KMS-11 (cell line): ENCODE data around the gene ANKIB1.

ENCODE experiments used
- H2AFZ ChIP-seq: fragments of 200-600 bp; sonication (generic); 2 replicates; pipeline ENCODE4 v1.6.1; 2016; ENCODE audit warnings: antibody characterized with exemption, mixed run types, low read depth
- H3K27ac ChIP-seq: fragments of 200-600 bp; sonication (generic); 2 replicates; pipeline ENCODE4 v1.6.1; 2016; ENCODE audit warnings: mild to moderate bottlenecking, mixed run types
- H3K27me3 ChIP-seq: fragments of 200-600 bp; sonication (generic); 2 replicates; pipeline ENCODE4 v1.6.1; 2017; ENCODE audit warnings: mild to moderate bottlenecking, low read depth, mixed run types, moderate library complexity; ENCODE audit not compliant: insufficient read depth
- H3K36me3 ChIP-seq: fragments of 200-600 bp; sonication (generic); 2 replicates; pipeline ENCODE4 v1.6.1; 2017; ENCODE audit warnings: mild to moderate bottlenecking, mixed run types; ENCODE audit not compliant: insufficient read depth
- H3K4me1 ChIP-seq: fragments of 200-600 bp; sonication (generic); 2 replicates; pipeline ENCODE4 v1.6.1; 2016; ENCODE audit warnings: mild to moderate bottlenecking, low read depth, mixed run types; ENCODE audit not compliant: poor library complexity, severe bottlenecking
- H3K4me2 ChIP-seq: fragments of 200-600 bp; sonication (generic); 2 replicates; pipeline ENCODE4 v1.7.0; 2016; ENCODE audit warnings: mild to moderate bottlenecking, mixed run types
- H3K4me3 ChIP-seq: fragments of 200-600 bp; sonication (generic); IDR thresholded peaks from 2 replicates; pipeline ENCODE4 v1.6.1; 2017; ENCODE audit warnings: low read depth, low read length, mixed read lengths; ENCODE audit not compliant: insufficient read depth
- H3K79me2 ChIP-seq: fragments of 200-600 bp; sonication (generic); 2 replicates; pipeline ENCODE4 v1.6.1; 2016; ENCODE audit warnings: low read depth, mixed run types; ENCODE audit not compliant: insufficient read depth
- H3K9ac ChIP-seq: fragments of 200-600 bp; sonication (generic); 2 replicates; pipeline ENCODE4 v1.6.1; 2016; ENCODE audit warnings: mild to moderate bottlenecking, mixed run types
- H4K20me1 ChIP-seq: fragments of 200-600 bp; sonication (generic); 2 replicates; pipeline ENCODE4 v1.6.1; 2016; ENCODE audit warnings: mild to moderate bottlenecking, mixed run types; ENCODE audit not compliant: insufficient read depth
- CTCF ChIP-seq: fragments of 200-600 bp; sonication (generic); conservative IDR thresholded peaks from 2 replicates; pipeline ENCODE4 v1.6.1; 2017; ENCODE audit warnings: low read depth, mild to moderate bottlenecking, antibody characterized with exemption, low read length, moderate library complexity, mixed read lengths

ANKIB1 gene

GRCh38 chr7:92242972-92243371 is 2.8 kb upstream of the ANKIB1 start:
- Histone ChIP-seq H3K4me2 (peak overlapping the region; percentile 31; the same call in 1 of the 2 replicates), H3K79me2 (peaks cover 45% of the 10 kb centered on the region), H3K4me3 (no peak overlapping the region), H3K4me1 (peaks cover 32% of the 10 kb centered on the region), H3K27ac (no peak overlapping the region), H4K20me1 (no peaks in the 10 kb centered on the region), H2AFZ (no peak overlapping the region), H3K36me3 (no peaks in the 10 kb centered on the region; the same call in 1 of the 2 replicates), H3K27me3 (no peaks in the 10 kb centered on the region), H3K9ac (no peak overlapping the region)
- TF ChIP-seq CTCF = no peak

DNA sequence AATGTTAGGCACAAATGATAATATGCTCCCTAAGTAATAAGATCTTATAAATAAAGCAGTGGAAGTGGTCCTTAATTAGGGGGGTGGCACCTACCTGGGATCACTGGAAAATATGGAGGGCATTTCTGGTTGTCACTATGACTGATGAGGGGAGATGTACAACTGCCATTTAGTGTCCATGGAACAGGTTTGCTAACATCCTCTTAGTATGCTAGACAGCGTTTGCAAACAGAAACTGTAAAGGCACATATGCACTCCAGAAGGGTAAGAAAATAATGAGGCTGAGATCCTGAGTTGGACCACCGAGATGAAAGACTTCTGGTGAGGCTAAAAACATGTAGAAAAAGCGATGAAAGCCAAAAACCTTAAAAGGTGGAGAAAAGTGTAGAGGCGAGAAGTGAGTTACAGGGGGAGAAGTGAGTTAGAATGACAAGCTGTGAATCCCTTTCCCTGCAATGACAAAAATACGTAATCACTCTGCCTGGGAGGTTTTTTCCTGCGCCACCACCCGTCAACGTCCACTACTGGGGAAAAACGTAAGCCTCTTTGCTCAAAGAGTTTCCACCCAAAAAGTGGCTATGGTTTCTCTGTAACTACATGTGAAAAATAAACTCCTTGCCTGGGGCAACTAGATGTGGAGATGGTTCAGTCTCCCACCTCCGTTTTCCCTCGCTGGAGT is 827 bp upstream of the ANKIB1 start:
- Histone ChIP-seq H3K27me3 (no peaks in the 10 kb centered on the region), H3K4me2 (peak overlapping the region; percentile 88), H4K20me1 (no peaks in the 10 kb centered on the region), H3K27ac (peak overlapping the region; percentile 88), H3K4me3 (no peak overlapping the region), H3K4me1 (peaks cover 47% of the 10 kb centered on the region), H3K9ac (peak overlapping the region; percentile 95), H3K79me2 (peaks cover 65% of the 10 kb centered on the region), H2AFZ (peak overlapping the region; percentile 91), H3K36me3 (no peaks in the 10 kb centered on the region; the same call in 1 of the 2 replicates)
- TF ChIP-seq CTCF = no peak

DNA sequence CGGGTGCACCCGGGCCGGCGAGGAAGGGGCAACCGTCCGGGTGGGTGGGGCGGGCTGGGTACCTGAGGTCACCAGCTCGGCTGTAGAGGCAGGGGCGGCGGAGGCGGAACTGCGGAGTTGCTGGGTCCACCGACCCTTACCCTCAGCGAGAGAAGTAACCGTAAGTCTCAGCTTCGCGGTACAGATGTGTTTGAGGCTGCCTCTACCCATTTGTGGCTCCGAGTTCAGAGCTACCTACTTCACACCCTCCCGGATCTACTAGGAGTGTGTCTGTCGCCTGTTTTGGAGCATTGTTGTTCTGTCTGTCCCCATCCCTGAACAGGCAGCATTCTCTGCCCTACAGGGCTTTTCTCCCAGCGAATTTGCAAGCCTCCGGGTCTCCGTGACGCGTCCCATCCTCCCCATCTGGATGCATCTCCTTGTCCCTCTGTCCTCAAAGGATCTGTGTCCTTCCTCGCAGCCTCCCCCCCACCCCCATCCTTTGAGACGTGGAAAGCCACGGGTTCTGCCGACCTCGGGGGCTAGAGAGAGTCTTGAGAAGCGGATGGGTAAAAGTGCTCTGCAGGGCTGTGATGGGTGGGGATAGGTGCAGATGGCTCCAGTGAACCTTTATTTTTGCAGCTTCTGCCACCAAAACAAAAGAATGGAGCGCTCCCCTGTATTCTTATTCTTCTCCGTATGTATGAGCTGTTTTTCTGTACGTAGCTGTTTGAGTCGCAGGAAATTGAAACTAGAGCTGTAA is 757 bp downstream of the ANKIB1 start:
- peaks cover 42% of the 10 kb centered on the region for H3K4me1 ChIP-seq
- H3K9ac ChIP-seq = peak overlapping the region; percentile 95
- no peaks in the 10 kb centered on the region for H3K36me3 ChIP-seq
- peaks cover 81% of the 10 kb centered on the region for H3K79me2 ChIP-seq
- H4K20me1 ChIP-seq = no peaks in the 10 kb centered on the region
- no peak overlapping the region for H3K4me3 ChIP-seq
- H3K27ac ChIP-seq = peak overlapping the region; percentile 88
- no peaks in the 10 kb centered on the region for H3K27me3 ChIP-seq
- no peak for TF ChIP-seq CTCF
- peak overlapping the region; percentile 83 for H3K4me2 ChIP-seq
- peak overlapping the region; percentile 91; the same call in 1 of the 2 replicates for H2AFZ ChIP-seq

DNA sequence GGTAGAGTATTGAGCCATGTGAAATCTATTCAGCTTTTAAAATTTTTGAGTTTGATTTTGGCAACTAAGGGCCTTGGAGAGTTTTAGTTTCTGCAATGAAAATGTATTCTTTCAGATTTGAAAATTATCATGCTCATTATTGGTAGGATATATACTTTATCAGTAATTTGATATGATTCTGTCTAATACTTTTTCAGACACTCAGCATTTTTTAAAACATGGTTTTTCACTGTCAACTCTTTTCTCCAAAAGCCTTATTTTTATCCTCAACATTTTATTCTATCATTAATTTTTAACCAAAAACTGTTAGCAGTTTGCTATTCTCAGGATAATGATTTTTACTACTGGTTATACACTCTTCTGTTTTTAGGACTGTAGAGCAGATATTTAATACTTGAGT is 4.8 kb downstream of the ANKIB1 start:
- peaks cover 32% of the 10 kb centered on the region for H3K4me1 ChIP-seq
- H3K9ac ChIP-seq = no peak overlapping the region
- H3K4me2 ChIP-seq = no peak overlapping the region
- no peaks in the 10 kb centered on the region; the same call in 1 of the 2 replicates for H4K20me1 ChIP-seq
- no peak overlapping the region for H2AFZ ChIP-seq
- H3K27ac ChIP-seq = no peak overlapping the region
- no peak overlapping the region for H3K4me3 ChIP-seq
- peaks cover 84% of the 10 kb centered on the region for H3K79me2 ChIP-seq
- no peaks in the 10 kb centered on the region for H3K36me3 ChIP-seq
- no peak for TF ChIP-seq CTCF
- no peaks in the 10 kb centered on the region for H3K27me3 ChIP-seq
